HUDEP-2 (cell line): ENCODE results near the gene CDH4.

Experiments
- DNase-seq, 76 experiments: peaks; one replicate each; lab custom pipeline; 2025; ENCODE audit not compliant: unreplicated experiment in 76 of 76; lab: John Stamatoyannopoulos, UW

CDH4 gene

DNA sequence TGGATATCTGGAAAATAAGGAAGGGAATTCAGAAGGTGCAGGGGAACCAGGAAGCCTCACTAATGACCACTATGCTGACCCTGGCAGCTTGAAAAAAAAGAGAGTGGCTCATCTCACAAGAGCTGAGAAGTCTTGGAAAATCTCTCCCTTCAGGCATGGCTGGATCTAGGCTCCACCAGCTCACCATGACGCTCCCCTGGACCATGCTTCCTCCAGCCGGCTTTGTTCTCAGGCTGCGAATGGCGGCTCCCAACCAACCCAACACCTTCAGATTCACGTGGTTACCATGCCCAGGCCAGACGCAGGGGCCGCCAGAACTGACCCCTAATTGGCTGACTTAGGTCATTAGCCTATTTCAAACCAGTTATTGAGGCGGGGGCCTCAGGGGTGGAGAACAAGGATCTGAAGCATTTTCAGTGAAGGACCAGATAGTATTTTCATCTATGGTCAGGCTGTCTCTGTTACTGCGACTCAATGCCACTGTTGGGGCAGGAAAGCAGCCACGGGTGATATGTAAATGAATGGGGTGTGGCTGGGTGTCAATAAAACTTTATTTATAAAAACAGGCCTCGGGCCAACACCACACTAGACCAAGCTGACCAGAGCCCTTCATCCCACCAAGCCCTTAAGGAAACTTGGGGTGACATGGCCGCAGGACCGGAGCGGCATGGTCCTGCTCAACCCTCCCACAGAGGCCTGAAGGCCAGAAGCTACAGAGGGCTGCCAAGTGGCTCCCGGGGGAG, 653.9 kb downstream of the CDH4 start:
- DNase-seq = no peak

DNA sequence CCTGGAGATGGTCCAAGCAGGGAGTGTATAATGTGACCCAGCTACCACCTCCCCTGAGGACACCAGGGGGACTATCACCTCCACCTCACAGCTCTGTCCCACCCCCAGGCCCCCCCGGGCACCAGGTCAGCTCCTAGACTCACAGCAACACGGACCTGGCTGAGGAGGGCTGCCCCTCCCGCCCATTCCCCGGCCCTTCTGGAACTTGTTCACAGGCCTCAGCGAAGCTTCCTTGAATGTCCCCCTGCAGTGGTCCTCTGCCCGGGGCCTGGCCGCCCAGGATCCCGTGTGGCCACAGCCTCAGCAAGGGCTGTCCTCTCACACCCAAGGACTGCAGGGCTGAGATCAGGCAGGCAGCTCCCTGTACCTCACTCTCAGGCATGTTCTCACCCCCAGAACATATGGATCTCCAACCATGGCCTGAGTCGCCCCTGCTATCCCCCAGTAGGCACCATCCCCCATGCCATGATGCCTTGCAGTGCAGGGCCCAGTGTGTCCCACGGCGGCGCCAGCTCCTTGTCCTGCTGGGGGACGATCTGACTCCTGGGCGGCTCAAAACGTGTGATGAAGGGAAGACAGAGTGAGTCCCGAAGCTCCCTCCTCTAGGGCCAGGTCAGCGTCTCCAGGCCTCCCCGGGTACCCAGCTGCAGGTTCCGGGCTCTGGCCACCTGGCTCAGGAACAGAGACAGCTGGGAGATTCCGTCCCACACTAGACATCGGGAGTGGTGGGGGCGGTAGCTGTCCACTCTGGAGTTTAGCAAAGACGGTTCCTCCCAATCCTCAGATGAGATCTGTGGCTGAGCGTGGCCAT, 655.2 kb downstream of the CDH4 start:
- DNase-seq = no peak

DNA sequence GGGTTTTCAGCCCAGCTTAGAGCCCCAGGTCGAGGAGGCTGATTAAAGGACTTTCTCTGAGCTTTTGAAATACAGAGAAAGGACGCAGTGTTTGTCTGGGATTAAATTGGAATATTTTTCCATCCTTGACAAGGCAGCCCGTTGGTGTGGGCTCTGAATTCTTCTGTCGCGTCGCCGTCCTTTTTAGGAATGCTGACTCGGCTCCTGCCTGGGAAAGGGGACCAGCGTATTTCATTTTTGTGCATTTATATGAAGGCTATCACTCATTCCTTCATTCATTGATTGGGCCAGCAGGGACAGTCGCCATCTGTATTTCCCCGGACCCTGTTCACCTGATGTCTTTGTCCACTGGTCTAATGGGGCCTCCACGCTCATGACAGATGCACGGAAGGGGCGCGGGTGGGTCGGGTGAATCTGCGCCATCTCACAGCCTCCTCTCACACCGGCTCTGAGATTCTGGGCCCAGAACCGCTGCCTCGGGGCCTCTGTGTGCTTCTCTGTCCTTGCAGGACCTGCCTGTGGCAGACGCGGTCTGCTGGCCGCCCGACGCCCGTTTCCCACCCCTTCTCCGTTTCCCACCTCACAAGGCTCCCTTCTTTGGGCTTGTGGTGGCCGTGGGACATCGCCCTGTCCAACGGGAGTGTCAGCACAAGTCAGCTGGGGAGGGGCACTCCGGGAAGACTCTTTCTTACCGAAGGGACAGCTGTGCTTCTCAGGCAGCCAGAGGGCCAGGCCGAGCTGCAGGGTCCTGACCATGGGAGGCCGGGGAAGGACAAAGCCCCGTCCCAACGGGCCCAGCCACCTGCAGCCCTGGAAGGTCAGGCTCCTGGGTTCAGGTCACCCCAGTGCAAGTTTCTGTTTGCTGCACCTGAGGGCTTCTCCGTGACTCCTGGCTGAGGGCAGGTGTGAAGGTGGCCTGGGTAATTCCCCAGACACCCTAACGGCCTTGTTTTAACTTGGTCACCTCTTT, 656.3 kb downstream of the CDH4 start:
- DNase-seq = no peak

DNA sequence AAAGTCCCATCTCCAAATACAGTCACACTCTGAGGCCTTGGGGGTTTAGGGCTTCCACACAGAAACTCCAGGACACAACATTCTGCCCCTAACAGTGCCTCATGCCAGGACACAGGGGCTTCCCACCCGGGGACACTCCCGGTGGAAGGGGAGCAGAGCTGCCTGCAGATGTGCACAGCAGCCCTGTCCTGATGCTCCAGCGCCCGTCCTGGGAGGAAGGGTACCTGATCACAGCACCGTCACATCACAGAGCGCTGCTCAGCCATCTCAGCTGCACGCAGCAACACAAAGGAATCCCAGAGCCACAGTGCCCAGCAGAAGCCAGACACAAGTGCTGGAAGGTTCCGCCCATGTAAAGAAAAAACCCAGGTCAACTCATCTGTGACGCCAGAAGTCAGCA, 657.0 kb downstream of the CDH4 start:
- no peak for DNase-seq

DNA sequence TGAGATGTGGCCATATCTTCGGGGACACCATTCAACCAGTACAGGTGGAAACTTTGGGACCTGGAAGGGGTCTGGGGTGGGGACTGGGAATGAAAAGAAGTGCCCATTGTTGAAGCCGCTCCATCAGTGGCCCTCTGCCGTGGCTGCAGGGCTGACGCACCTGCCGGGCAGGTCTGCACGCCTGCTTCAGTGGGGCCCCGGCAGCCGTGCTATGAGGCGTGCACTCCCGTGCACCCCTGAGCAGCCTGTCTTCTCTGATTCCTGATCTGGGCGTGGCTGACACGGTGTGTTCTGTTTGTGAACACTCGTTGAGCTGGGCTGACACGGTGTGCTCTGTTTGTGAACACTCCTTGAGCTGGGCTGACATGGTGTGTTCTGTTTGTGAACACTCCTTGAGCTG, 657.8 kb downstream of the CDH4 start:
- no peak for DNase-seq

DNA sequence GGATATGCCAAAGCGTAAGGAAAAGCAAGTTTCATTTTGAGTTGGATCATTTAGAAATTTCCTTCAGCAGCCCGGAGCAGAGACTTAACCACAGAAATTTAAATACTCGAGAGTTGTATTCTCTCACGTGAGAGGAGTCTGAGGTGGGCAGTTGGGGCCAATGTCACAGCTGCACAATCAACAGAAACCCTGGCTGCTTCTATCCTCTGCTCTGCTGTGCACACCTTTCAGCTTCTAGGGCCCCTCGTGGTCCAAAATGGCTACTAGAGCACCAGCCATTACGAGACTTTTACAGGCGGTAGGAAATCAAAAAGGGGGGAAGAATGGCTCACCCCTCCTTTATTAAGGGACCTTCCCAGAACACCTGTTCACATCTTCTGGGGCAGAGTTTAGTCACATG, 659.8 kb downstream of the CDH4 start:
- DNase-seq = no peak

DNA sequence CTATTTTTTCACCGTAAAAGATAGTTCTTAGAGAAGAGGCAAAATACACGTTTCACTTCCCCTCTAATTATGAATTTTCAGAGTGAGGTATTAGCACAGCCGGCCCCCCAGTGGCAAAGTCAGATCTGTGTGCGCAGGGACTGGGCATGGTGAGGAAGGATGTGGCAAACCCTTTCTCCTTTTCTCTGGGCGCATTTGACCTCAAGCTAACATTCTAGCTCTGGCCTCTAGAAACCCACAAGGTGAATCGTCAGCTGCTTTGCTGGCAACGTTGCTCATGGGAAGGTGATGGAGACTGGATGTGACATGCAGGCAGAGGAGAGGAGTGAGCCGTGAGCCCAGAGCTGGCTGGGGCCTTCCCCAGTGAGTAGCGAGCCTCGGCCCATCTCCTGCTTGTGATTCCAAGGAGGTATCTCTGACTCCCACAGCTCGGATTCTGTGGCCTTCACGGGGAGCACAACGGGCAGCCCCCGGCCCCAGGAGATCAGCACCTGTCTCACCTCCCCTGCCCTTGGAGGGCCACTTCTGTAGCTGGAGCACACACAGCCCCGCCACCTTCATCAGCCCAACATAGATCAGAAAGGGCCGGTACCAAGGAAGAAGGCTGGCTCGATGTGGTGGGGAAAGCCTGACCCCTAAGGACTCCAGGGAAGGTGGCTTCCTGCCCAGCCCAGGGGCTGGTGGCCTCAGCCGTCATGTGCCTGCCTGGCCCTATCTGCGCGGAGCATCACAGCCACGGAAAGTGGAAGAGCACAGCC, 660.8 kb downstream of the CDH4 start:
- DNase-seq = no peak

DNA sequence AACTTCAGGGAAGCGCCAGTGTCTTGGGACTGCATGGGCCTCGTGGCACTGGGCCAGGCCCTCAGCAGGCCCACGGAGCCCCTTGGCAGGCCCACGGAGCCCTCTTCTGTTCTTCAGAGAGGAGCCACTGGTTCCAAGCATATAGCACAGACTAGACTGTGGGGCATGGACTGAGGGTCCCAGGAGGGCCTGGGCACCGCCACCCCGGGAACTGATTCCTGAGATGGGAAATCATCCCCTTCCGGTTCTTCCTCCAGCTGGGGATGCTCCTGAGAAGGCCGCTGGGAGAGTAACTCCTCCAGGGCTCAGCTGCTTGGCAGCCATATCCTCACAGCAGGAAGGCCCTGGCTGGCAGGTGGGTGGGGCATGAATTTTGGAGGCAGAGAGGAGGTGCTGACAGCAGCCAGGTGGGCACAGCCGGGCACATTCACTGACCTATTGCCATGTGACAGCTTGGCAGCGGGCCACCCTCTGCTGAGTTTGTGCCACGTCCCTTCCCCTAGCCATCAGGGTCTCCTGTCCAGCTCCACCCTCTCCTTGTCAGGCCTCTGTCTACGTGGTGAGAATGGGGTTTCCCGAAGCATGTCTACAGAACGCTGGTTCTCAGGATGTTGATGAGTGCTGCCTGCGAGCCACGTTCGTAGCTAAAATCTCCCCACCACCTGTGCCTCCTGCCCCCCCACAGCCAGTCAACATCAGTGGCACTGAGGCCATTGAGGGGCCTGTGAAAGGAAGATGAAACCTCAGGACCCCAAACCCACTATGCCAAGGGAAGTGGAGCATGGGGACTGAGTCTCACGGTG, 661.6 kb downstream of the CDH4 start:
- no peak for DNase-seq

DNA sequence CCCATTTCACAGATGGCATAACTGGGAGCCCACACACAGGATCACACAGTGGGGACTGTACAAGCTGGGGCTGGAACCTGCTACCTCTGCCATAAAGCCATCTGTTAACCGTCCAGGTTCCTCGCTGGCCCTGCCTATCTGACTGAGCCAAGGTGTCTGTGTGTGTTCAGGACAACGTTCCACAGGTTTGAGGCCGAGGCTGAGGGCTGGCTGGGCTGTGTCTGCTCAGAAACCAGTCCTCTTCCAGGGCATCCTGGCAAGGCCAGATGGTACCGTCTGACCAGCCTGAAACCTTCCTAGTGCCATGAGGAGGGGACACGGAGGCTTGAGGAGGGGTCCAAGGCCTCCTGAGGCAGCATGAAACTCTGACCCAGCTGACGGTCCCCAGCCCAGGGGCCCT, 663.0 kb downstream of the CDH4 start:
- no peak for DNase-seq

DNA sequence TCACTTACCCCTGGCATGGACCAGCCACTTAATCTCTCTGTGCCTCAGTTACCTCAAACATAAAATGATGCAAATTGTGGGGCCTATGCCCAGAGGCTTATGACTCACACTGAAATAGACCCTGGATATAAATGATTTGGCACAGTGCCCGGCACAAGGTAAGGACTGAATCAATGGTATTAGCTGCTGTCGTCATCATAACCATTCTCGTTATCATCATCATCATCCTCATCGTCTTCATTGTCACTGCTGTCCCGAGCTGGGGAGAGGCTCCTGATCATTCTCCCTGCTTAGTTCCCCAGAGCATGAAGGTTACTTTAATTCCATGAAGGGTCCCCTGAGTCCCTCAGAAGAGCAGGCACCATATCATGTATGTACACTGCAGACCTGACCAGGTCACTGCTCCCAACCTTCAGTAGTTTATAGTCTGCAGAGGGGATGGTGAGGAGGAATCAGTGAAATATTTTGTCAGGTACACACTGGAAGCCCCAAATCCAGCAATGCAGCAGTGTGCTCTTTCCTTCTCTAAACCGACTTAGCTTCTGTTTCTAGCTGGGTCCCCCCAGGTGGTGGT, 664.3 kb downstream of the CDH4 start:
- no peak for DNase-seq

DNA sequence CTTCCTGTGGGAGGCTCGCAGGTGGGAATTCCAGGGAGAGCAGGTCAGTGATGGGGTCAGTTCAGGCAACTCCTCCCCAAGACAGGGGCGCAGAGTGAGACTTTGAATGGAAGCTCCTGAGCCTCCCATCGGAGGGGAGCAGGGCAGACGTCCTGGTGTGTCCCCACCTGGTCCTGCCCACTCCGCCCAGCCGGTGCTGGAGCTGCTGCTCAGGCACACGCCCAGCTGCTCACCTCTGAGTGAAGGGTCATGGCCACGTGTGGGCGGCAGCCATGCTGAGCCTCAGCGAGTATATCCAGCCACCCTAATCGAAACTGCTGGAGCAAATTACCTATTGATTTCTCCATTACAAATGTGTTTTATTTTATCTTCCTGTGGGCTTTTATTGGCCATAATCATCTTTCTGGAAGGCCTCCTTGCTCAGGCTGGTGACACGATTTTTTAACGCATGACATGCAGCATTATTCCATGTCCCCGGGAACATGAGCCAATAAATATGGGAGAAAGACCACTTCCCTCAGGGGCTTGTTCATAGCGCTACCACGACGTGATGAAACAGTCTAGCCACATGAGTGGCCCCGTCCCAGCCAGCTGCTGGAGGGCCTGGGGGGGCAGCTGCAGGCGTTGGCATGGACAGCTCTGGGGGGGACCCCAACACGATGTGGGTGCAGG, 665.5 kb downstream of the CDH4 start:
- DNase-seq = no peak

DNA sequence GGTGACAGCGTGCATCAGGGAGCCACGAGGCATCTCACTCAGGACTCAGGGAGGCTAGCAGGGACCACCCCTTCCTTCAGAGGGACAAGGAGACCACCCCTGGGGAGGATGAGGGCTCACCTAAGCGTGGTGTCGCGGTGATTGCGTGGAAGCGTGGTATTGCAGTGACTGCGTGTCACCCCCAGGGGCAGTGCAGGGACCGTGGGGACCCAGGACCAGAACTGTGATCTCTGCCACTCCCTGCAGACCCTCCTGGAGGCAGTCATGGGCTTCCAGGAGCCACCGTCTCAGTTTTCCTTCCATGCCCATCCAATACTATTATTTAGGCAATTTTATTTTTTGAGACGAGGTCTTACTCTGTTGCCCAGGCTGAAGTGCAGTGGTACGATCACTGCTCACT, 666.5 kb downstream of the CDH4 start:
- DNase-seq = no peak

DNA sequence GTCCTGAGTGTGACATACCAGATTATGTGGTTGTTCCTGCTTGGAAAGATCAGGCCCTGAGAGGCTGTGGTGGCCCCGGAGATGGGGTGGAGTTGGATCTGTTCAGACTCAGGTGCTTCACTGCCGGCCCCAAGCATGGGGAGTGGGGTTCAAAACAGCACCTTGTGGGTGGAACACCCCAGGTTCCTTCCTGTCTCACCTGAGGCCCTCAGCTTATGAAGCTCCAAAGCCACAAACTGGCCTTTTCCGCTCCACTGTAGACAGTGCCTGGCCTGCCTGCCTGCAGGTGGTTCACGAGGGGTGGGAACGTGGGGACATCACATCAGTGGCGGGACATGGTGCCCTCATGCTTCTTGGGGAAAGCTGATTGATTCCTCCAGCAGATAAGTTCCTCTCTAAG, 667.2 kb downstream of the CDH4 start:
- DNase-seq = no peak

DNA sequence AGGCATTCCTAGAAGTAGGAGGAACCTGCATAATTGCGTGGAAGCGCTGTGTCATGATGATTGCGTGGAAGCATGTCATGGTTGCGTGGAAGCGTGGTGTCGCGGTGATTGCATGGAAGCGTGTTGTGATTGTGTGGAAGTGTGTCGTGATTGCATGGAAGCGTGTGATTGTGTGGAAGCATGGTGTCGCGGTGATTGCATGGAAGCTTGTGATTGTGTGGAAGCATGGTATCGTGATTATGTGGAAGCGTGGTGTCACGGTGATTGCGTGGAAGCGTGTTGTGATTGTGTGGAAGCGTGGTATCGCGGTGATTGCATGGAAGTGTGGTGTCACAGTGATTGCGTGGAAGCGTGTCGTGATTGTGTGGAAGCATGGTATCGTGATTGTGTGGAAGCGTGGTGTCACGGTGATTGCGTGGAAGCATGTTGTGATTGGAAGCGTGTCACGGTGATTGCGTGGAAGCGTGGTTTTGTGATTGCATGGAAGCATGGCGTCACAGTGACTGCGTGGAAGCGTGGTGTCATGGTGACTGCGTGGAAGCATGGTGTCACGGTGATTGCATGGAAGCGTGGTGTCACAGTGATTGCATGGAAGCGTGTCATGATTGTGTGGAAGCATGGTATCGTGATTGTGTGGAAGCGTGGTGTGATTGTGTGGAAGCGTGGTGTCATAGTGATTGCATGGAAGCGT, 667.8 kb downstream of the CDH4 start:
- no peak for DNase-seq

DNA sequence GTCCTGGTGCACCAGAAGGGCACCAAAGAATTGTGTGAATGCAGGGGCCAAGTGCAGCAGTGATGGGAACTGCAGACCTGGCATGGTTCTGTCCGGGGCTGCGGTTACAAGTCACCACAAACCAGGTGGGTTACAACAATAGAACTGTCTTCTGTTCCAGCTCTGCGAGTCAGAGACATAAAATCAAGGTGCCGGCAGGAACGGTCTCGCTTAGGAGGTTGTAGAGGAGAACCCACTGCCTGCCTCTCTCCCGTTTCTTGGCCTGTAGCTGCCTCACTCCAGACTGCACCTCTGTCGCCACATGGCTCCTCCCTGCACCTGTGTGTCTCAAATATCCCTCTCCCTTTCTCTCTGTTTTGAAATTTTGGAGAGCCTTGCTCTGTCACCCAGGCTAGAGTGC, 670.4 kb downstream of the CDH4 start:
- DNase-seq = no peak

DNA sequence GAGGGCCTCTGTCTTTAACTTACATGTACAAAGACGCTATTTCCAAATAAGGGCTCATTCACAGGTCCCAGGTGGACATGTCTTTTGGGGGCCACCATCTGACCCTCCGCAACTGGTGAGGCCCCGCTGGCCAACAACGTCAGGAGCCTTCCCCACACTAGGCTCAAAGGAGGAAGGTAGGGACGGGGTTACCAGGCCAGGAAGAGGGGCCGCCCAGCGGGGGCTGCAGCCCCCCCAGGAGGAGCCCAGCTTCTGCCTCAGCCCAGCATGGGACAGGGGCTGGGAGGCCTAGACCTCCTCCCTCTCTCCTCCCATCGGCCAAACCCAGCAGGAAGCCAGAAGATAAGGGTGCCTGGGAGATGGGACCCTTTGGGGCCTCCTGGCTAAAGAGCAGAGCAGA, 670.9 kb downstream of the CDH4 start:
- DNase-seq = no peak

DNA sequence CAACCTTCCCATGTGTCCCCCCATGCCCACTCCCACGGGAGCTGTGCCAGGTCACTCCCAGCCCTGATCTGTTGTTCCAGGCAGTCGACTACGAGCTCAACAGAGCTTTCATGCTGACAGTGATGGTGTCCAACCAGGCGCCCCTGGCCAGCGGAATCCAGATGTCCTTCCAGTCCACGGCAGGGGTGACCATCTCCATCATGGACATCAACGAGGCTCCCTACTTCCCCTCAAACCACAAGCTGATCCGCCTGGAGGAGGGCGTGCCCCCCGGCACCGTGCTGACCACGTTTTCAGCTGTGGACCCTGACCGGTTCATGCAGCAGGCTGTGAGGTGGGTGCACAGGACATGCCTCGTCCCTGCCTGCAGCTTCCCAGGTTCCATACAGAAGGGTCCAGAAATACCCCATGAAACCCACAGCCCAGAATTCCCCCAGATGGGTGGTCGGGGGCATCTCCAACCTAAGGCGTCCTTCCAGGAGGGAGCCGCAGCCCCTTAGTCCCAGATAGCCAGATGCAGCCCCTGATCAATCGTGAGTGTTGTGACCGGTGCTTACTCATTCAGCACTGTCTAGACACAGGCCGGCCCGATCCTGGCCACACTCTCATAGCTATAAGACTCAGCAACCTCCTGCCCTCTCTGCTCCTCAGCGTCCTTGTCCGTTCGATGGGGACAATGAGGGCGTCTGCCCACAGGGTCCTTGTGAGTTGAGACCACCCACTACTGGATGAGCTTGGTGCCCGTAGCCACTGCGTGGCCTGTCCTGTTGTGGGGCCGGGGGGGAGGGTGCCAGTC, 671.5 kb downstream of the CDH4 start:
- DNase-seq = no peak
